ENCODE data around the gene TOP1. TPM values are rescaled to one million over a fixed set of nuclear protein-coding genes. Genes with fewer than 3 reads are reported as not detected.

TOP1 gene
- polyA plus RNA-seq, 4 donors = 107 to 115 (median 111) TPM

Other genes with a start within 250 kb of the TOP1 start
- gene PLCG1, start 108.7 kb downstream of the TOP1 start, polyA plus RNA-seq (ENCODE audit: insufficient read length in 4 of 4) = 100 to 1,000 TPM; 116 to 228 (median 156) TPM